NCI-H2227 (cell line): ENCODE data around the gene UNC93A.
"Not testable (repeated sequence)": the region's sequence is repeated elsewhere in the genome, so short reads cannot be mapped to it uniquely, and the experiment has no call there.

Experiments used
- DNase-seq: peaks from one replicate; lab custom pipeline; 2025; ENCODE audit not compliant: unreplicated experiment; lab: John Stamatoyannopoulos, UW

Gene UNC93A

DNA sequence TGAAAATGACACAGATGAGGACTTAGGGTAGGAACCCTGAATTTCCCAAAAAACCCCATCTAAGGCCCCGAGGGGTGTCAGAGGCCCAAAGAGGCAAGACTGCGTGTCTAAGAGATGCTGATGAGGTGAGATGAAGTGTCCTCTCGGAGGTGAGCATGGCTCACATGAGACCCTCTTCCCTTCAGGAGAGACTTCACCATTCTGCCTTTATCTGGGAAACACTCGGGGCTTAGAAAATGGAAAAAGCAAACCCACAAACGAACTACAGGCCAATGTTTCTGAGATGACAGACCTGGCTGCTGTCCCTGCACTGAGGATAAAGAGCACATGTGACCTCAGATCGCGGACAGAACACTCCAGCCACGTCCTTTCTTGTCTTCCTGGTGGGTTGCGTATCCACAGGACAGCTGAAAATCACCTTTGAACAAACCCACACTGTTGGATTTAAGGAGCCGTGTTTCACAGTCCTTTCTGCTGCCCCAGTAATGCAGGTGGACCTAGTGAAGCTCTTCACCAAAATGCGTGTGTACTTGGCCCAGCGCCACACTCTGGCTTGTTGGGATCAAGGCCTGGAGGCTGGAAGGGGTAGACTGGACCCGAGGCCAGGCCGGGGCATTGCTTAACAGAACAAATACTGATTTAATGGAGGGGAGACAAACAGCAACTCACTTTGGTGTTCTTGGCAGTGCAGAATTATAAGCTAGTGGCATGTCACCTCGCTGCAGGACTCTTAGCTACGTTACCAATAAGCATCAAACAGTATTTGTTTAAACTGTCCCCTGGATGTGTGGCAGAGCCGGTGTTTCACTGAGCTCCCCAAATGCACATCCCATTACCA is 18.5 kb downstream of the UNC93A start:
- not testable (repeated sequence) for DNase-seq

DNA sequence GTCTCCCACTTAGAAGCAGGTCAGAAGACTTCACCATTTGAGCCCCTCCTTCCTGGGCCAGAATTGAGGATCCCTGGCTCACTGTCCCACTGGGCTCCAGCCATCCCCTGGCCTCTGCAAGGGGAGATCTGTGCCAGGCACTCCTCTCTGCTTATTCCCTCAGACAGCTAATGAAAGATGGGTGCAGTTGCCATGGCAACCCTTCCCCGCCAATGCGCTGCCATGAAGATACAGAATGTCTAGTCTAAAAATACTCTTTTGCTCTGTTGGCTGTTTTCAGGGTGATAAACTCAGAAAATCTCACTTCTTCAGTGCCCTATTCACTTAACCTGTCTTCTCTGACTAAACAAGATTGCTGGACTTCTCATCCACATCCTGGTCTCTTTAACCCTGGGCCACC is 20.2 kb downstream of the UNC93A start:
- DNase-seq: peak; percentile 33

DNA sequence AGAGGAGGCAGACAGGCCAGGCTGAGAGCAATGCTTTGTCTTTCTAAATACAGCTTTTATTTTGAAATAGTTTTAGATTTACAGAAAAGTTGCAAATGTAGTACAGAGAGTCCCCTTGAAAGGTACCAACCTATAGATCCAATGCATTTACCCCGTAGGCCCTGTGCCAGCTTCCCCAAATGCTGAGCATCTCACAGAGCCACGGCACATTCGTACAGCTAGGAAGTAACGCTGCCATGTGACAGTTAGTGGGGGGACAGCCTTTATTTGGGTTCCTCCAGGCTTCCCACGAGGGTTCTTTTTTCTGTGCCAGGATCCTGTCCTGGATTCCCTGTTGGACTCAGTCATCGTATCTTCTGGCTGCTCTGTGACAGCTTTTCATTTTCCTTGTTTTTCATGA is 20.6 kb downstream of the UNC93A start:
- not testable (repeated sequence) for DNase-seq

DNA sequence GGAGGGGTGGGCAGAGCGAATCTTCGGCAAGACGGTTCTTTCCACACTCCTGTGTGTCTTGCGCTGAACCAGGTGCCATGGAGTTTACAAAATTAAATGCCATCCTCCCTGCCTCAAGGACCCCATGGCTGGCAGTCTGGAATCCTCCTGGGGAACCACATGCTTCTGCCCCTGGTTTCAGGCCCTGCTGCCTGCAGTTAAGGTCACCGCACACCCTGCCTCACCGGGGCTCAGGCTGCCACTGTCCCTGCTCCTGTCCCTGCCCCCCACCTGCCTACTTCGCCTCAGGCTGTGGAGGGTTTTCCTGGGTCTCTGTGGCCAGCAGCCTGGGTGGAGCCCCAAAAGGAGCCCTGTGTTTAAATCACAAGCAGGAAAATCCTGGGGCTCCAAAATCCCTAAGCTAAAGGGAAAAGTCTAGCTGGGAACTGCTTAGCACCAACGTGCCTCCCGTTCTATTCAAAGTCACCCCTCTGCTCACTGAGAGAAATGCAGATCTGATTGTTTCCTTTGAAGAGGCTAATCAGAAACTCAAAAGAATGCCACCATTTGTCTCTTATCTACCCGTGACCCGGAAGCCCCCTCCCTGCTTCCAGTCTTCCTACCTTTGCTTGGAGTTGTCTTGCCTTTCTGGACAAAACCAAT is 23.2 kb downstream of the UNC93A start:
- no peak for DNase-seq

DNA sequence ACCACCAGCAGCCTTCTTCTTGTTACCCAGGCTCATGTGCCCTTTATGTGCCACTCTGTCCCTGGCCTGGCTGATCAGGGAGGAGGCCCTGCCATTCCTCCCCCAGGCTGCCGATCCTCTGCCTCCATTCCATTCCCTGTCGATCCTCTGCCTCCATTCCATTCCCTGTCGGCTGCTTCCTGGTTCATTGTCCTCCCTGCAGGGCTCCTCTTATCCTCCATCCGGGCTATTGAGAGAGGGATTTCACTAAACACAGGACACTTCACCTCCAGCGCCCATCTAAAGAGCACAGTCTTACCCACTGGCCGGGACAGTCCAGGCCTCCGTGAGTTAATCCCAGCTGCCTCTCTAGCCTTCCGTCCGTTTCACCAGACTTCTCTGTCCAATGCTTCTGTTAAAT is 26.1 kb downstream of the UNC93A start:
- DNase-seq: no peak

DNA sequence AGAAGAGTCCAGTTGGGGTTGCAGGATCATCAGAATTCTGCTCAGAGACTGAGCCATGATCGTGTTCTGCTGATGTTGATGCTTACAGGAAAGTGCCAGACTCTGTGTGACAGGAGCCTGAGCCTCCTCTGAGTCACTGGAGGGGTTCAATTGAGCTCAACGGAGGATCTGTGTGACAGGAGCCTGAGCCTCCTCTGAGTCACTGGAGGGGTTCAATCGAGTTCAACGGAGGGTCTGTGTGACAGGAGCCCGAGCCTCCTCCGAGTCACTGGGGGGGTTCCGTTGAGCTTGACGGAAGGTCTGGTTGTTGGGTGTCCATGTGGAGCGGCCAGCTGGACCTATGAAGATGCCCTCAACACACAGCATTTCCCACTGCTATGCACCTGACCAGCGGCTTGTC is 27.2 kb downstream of the UNC93A start:
- DNase-seq: not testable (repeated sequence)

DNA sequence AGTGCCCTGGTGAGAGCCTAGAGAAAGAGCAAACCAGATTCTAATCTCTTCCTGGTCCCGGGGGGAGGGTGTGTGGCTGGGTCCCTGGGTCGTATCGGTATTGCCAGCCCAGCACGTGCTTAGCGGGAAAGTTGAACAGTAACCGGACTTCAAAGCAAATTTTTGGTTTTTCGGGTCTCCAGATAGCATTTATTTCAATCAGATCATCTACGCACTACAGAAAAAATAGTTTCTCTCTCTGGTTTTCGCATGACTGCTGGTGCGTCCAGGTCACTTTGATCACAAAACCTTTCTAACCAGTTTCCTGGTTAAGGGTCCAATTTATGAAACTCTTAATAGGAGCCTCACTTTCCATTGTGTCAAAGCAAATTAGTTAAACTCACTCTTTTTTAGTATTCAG is 27.7 kb downstream of the UNC93A start:
- not testable (repeated sequence) for DNase-seq

DNA sequence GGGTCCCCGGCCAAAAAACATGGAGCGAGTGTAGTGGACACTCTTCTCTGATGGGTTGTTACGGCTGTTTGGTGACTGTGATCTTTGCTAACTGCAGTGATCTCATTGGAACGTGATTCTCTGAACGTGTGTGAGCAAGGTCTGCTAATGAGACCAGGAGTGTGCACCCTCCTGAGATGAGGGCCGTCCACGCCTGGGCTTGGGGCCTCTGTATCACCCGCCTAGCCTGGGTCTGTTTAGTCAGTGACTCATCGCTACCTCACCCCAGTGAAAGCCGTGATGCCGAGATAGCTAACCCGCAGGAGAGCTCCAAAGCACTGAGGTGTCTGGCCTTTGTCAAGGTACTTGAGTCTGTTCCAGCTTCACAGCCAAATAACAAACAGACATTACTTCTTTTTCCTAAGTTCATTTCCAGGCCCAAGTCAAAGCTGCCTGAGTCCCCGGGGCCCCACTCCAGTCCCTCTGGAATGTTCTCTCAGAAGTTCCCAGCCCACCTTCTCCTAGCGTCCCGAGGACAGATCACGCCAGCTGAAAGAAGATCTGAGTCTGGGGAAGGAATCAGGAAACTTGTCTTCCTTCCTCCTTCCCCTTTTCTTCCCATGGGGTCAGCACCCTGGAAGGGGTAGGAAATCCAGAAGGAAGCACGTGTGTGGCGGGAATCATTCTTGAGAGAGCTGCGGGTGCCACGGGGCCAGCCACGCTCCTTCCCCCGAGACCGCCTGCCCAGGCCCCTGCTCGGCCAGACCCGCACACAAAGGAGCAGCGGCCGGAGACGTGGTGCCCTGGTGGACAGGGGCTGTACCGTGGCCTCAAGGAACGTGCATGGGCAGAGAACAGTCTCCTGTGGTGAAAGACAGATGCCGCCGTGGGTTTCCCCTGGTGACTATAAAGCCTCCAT is 29.0 kb downstream of the UNC93A start:
- DNase-seq: not testable (repeated sequence)

DNA sequence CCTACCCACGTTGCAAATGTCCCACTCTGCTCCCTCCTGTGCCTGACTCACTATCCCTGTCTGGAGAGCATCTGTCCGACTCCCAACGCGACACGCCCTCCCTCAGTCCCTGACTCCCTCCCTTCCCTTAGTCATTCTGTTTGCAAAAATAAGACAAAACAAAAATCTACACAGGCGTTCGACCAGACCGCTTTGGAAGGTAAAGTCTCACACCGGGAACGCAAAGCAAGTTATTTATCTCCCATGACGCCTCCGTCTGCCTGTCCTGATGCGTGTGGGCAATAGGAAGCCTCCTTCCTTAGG is 29.6 kb downstream of the UNC93A start:
- not testable (repeated sequence) for DNase-seq

DNA sequence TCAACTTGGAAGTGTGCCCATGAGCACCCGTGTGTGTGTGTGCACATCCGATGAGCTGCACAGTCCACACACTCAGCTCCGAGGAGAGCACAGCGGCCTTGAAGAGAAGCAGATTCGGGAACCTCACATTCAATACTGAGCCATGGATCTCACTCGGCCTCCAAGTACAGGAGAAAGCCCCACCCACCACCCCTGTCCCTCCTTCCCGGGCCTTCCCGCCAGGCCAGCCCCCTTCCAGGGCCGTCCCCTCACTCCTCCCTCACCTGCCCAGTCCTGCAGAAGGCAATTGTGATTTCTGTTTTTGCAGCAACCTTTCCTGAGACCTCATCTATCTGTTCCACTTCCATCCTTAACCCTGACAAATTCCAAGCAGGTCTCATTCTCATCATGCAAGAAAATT is 30.1 kb downstream of the UNC93A start:
- DNase-seq: not testable (repeated sequence)

DNA sequence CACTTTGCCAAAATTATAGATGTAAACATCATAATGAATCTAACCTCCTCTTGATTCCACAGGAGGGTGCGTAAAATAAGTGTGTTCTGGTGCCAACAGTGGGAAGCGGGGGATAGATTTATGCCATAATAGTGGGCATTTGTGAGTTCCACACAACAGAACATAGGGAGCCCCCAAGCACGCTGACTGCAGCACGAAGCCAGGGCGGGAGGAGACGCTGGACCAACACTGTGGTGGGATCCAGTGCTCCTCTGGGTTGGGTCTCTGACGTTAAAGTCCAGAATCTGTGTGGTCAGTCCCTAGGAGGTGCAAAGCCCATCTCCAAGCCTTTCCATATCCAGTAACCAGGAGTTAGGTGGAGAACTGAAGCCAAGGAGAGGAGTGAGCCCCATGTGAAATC is 32.0 kb downstream of the UNC93A start:
- DNase-seq: no peak

DNA sequence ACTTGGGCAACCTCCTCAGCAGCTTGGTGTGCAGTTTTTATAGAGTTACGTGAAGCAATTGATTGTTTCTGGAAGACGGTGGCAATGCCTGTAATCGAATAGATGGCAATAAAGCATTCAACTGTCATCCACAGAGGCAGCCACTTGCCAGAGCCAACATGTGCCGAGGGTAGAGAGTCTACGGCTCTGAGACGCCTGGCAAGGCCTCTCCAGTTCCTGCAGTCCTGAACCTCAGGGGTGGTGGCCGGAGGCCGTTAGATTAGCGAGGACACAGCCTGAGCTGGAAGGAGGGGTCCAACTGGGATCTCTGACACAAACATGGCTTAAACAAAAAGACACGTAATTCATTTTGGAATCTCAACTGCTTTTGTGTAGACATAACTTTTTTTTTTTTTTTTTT is 33.0 kb downstream of the UNC93A start:
- DNase-seq: no peak

DNA sequence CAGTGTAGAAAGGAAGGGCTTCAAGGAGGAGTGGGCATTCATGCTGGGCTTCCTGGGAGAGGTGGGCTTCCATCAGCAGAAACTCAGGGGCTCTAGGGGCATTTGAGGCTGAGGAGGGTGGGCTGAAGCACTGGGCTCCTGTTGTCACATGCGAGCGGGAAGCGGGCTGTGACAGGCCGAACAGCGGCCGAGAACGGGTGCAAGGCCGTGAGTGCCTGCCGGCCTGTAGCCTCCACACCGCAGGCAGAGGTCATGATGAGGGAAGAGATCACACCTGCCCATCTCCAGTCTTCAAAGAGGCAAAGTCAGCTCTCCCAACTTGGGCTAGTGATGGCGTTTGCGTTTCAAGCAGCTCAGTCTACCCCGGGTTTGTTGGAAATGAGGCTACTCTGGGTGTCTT is 34.7 kb downstream of the UNC93A start:
- DNase-seq: no peak

DNA sequence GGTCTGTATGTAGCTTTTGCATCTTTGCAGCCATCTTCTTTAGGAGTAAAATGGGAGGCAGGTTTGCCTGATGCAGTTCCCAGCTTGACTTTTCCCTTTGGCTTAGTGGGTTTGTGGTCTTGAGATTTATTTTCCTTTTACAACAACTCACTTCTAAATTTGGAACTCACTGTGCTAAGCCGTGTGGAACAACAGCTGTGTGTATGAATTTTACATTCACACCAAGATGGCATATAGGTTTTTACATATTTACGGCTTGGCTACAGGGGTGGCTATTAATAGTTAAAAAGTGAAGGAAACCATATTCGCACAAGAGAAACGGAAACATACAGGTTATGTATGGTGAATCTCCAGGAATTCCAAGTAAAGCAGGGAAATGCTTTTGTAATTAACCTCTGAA is 36.3 kb downstream of the UNC93A start:
- no peak for DNase-seq

DNA sequence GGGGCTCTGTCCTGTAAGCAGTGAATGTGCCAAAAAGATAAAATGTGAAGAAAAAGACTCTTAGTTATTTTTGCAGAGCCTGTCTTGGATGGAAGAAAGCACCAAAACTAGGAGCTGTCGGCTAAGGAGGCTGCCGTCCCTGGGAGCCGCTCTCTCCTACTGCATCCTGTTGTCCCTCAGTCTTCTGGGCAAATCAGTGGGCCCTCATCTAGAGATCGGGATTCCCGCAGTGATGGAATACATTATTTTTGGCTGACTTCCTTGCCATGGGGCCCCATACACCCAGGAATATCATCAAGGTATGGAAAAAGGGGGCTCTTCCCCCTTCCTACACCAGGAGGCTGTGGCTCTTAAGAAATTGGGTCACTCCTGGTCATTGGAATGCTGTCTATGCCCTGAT is 37.0 kb downstream of the UNC93A start:
- no peak for DNase-seq

DNA sequence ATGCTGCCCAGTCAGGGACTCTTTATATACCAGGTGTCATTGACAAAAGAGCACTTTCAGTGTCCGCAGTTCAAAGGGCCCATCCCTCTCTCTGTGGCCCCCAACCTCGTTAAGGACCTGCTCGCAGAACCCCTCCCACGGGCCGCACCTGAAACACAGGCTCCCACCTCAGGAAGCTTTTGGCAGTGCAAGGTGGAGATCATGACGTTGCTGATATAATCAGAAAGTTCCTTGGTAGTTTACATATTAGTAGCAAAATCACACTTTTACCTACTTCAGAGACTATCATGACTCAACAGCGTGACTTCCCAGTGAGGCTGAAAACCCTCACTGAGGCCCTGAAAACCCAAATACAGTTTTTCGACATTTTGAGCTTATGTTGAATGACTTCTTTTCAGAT is 37.9 kb downstream of the UNC93A start:
- no peak for DNase-seq

DNA sequence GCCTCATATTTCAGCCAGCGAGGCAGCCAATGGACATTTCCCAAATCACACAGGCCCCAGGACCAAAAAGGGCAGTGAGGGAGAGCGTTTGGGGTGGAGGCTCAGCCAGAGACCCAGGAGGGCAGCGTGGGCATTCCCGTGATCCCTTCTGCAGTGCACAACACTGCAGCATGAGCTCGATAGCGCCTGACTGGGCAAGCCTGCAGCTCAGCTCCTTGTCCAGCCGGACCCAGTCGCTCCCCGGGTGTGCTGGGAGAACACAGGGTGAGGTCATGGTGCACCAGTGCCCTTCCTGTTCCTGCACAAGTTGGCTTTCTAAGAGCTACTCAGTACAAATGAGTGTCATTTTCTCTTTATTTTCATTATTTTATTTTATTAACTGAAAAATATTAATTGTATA is 39.6 kb downstream of the UNC93A start:
- no peak for DNase-seq

DNA sequence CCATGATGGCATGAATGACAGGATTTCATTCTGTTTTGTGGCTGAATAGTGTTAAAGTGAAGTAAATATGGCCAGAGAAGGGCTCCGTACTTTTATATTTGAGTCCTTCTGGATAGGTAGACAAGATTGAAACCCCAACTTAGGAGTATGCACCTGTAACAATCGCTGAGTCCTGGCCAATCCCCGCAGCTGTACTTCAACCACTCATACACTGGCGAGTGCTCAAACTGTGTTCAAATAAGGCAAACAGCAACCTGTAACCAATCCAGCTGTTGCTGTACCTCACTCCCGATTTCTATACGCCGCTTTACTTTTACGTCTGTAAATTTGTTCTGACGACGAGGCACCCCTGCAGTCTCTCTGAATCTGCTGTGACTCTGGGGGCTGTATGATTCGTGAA is 40.5 kb downstream of the UNC93A start:
- no peak for DNase-seq

DNA sequence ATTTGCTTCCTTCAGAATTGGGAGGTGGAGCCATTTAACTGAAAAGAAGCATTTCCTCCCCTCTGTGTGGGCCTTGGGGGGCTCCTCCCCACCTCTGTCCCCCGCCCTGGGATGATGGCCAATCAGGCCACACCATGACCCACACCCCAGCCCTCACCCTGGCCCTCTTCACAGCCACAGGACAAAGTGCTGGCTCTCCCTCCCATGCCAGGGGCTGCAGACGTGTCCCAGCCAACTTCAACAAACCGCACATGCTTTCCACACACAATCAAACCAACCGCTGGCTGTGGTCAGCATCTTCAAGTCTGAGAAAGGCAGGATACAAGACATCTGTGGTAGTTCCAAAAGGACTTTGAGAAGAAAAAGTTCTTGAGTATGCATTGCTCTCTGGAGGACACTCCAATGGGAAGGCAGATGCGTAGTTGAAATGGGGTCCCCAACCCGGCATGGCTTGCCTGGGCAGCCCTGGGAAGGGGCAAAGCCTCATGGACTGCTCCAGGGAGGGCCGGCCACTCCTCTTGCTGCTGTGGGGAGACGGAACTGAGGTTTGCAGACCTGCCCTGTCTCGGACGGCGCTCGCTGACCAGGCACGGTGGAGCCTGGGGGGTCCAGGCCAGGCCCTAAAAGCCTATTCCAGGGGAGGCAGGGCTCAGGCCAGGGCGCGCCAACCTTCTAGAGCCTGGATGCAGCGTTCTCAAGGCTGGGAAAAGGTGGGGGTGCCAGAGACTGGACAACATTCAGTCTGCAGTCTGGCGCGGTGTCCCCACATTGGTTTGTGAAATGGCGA is 45.9 kb downstream of the UNC93A start:
- DNase-seq: no peak

DNA sequence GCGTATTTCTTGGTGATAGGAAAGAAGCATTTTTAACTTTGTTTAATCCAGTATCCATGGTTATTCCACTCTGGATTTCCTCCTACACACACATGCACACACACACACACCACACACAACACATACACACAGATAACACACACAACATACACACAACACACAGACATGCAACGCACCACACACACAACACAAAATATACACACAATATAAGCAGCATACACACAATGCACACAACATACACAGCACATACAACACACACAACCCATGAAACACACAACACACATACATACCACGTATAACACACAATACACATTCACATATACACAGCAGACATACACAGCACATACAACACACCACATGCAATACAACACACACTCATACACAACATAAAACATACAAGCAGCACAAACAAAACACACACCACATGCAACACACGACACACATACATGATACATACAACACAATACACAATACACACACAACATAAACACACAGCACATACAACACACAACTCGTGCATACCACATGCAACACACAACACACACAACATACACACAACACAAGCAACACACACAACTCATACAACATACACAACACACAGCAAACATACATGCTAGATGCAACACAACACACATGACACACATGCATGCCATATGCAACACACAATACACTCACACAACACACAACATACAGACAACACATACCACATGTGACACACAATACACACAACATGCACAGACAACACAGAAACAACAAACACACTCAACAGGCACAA is 46.7 kb downstream of the UNC93A start:
- DNase-seq: no peak
